HepG2 (cell line): ENCODE results near the gene ZNRF3. TPM values are rescaled to one million over a fixed set of nuclear protein-coding genes. Genes with fewer than 3 reads are reported as not detected.

Source experiments
- ARNT2 ChIP-seq: sonication (generic); formaldehyde crosslinking; IDR thresholded peaks from 2 replicates; pipeline ENCODE4 v1.8.0; 2022; ENCODE audit warnings: mild to moderate bottlenecking, low read depth, missing genetic modification reagents, moderate library complexity
- BRD4 ChIP-seq: sonication (generic); formaldehyde crosslinking; IDR thresholded peaks from 2 replicates; pipeline ENCODE4 v1.4.0; 2020; ENCODE audit warnings: missing genetic modification reagents
- HIVEP1 ChIP-seq: sonication (generic); formaldehyde crosslinking; IDR thresholded peaks from 2 replicates; pipeline ENCODE4 v1.4.0; 2020; ENCODE audit warnings: mild to moderate bottlenecking, missing genetic modification reagents
- KIAA2018 ChIP-seq: sonication (generic); formaldehyde crosslinking; IDR thresholded peaks from 2 replicates; pipeline ENCODE4 v1.5.0; 2020; ENCODE audit warnings: mild to moderate bottlenecking, missing genetic modification reagents, borderline replicate concordance
- MEF2D ChIP-seq: sonication (generic); formaldehyde crosslinking; IDR thresholded peaks from 2 replicates; pipeline ENCODE4 v1.5.1; 2020; ENCODE audit warnings: mild to moderate bottlenecking, missing genetic modification reagents
- MTF1 ChIP-seq: sonication (generic); formaldehyde crosslinking; IDR thresholded peaks from 2 replicates; pipeline ENCODE4 v1.5.0; 2020; ENCODE audit warnings: missing genetic modification reagents
- RARG ChIP-seq: sonication (generic); formaldehyde crosslinking; IDR thresholded peaks from 2 replicates; pipeline ENCODE4 v1.4.0; 2020; ENCODE audit warnings: low read depth, mild to moderate bottlenecking, missing genetic modification reagents
- SSRP1 ChIP-seq: IDR thresholded peaks from 2 replicates; pipeline ENCODE4 v1.6.1; 2016; ENCODE audit warnings: control low read depth
- TEAD2 ChIP-seq: sonication (generic); formaldehyde crosslinking; IDR thresholded peaks from 2 replicates; pipeline ENCODE4 v1.9.0; 2021; ENCODE audit warnings: missing genetic modification reagents
- XRCC5 ChIP-seq: fragments of 200-400 bp; formaldehyde crosslinking; optimal IDR thresholded peaks from 2 replicates; pipeline ENCODE3; 2017; ENCODE audit warnings: mild to moderate bottlenecking, low read length
- ZMAT5 ChIP-seq: sonication (generic); formaldehyde crosslinking; IDR thresholded peaks from 2 replicates; pipeline ENCODE4 v1.5.0; 2020; ENCODE audit warnings: mild to moderate bottlenecking, low read depth, missing genetic modification reagents, borderline replicate concordance
- ZNF30 ChIP-seq: sonication (generic); formaldehyde crosslinking; IDR thresholded peaks from 2 replicates; pipeline ENCODE4 v1.5.0; 2020; ENCODE audit warnings: mild to moderate bottlenecking, missing genetic modification reagents
- ZNF512 ChIP-seq: sonication (generic); formaldehyde crosslinking; IDR thresholded peaks from 2 replicates; pipeline ENCODE4 v1.4.0; 2020; ENCODE audit warnings: mild to moderate bottlenecking, missing genetic modification reagents
- polyA plus RNA-seq, 8 experiments: library from polyadenylated mRNA; depleted of rRNA in 3 of 8; stranded (reverse) in 7 of 8; unstranded in 1 of 8; fragments of >200 nt; fragmentation: Illumina TruSeq in 4 of 8; extraction: Trizol in 4 of 8; gene quantifications; 2 replicates each; pipeline versions ENCODE4 v1.2.1 to v1.2.3, GENCODE V29; 2011 to 2016; ENCODE audit warnings: low read depth in 4 of 8, missing spikeins in 1 of 8, mixed read lengths in 1 of 8; ENCODE audit not compliant: insufficient read depth in 1 of 8
- total RNA-seq, 5 experiments: library from RNA; depleted of rRNA; stranded (reverse); fragments of >200 nt; fragmentation: Illumina TruSeq; extraction: Trizol; gene quantifications; 2 replicates each; pipeline ENCODE4 v1.2.3, GENCODE V29; 2016; ENCODE audit warnings: low read depth in 1 of 5
- TF ChIP-seq, protein P1 (sequence below): sonication (generic); formaldehyde crosslinking; IDR thresholded peaks from 2 replicates; pipeline ENCODE4 v1.8.1; 2023; ENCODE audit warnings: mild to moderate bottlenecking, missing genetic modification reagents

ZNRF3 gene
- total and polyA plus RNA-seq, 2 of the 13 experiments (the other 11 are each of a cell fraction or from before 2014, with no cell fraction given), result 20.3 to 36.7 TPM

DNA sequence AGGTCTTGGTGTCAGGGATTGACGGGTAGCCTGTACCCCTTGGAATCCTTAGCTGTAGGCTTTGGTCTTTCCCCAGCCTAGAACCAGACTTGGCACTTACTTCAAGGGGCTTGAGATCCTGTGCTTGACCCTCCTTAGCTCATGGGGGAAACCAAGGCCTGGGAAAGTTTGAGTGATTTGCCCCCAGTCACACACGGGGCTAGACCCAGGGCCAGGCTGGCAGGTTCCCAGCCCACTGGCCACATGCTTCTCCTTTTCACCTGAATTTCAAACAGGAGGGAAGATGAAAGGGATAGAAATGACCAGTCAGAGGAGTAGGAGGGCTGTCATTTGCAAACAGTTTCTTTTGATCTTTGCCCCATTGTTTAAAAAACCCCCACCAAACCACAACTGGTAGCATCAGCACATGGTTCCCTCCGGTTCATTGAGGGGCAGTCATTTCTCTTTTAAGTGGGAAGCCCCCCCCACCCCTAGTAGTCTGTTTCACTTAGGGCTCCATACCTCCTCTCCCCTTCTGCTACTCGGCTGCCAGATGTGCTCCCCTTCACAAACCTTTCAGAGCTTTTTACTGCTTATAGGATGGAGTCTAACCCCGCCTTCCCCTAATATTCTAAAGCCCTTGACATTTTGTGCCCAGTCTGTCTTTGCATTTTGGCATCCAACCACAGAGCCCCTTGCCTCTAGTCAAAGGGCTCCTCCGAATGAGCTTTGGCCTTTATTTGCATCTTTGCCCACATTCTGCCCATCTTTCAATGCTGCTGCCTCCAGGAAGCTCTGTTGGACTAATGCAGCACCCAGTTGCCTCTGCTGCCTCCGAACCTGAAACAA lies 37.6 kb downstream of the ZNRF3 start (continued):
- peak; percentile 37 for TF ChIP-seq XRCC5
- no peak for TF ChIP-seq TEAD2 (CRISPR knock-in tag)
- TF ChIP-seq MEF2D (CRISPR knock-in tag), result peak; percentile 83
- no peak for TF ChIP-seq RARG (CRISPR knock-in tag)
- no peak for TF ChIP-seq BRD4 (CRISPR knock-in tag)
- TF ChIP-seq KIAA2018 (CRISPR knock-in tag), result no peak
- TF ChIP-seq SSRP1 (CRISPR knock-in tag), result no peak; the same call in 1 of the 2 replicates
- no peak for TF ChIP-seq ZNF30 (CRISPR knock-in tag)
- TF ChIP-seq ZNF512 (CRISPR knock-in tag), result no peak
- TF ChIP-seq ARNT2, result peak; percentile 67
- TF ChIP-seq MTF1 (CRISPR knock-in tag), result no peak
- no peak for TF ChIP-seq ZMAT5
- TF ChIP-seq, protein P1, sequence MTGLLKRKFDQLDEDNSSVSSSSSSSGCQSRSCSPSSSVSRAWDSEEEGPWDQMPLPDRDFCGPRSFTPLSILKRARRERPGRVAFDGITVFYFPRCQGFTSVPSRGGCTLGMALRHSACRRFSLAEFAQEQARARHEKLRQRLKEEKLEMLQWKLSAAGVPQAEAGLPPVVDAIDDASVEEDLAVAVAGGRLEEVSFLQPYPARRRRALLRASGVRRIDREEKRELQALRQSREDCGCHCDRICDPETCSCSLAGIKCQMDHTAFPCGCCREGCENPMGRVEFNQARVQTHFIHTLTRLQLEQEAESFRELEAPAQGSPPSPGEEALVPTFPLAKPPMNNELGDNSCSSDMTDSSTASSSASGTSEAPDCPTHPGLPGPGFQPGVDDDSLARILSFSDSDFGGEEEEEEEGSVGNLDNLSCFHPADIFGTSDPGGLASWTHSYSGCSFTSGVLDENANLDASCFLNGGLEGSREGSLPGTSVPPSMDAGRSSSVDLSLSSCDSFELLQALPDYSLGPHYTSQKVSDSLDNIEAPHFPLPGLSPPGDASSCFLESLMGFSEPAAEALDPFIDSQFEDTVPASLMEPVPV (CRISPR knock-in tag), result peak; percentile 85; the same call in 1 of the 2 replicates
- no peak for TF ChIP-seq HIVEP1 (CRISPR knock-in tag)
